GM21529 (cell line): ENCODE measurements around the gene GLS.
A peak's percentile ranks its signal among the peaks of the same experiment; 100 is the strongest.
"Not testable (repeated sequence)": the region's sequence is repeated elsewhere in the genome, so short reads cannot be mapped to it uniquely, and the experiment has no call there.

ENCODE experiments used
- ATAC-seq: cut with Tn5 transposase; IDR thresholded peaks from one replicate; pipeline ENCODE4 v1.9.1; 2021; ENCODE audit not compliant: unreplicated experiment

Gene GLS

GRCh38 chr2:190880378-190881083, at the start of gene GLS:
Gene GLS (plus strand): TSS chr2:190880821. CDS start chr2:190881085, 264 bp downstream.
- peak; percentile 70 for ATAC-seq

GRCh38 chr2:190831941-190832340, 48.7 kb upstream of the GLS start:
- ATAC-seq: no peak

DNA sequence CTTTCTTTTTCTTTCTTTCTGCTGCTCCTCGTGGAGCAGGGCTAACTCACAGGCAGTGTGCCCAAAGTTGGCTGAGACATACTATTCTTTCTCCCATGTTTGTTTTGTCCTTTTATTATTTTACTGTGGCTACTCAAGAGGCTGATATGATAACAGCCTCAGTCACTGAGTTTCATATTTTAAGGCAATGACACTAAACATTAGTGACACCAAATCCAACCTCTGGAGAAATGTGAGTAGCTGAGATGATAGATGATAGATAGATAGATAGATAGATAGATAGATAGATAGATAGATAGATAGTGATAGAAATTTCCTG, 45.8 kb upstream of the GLS start:
- ATAC-seq: no peak

GRCh38 chr2:190835303-190835930, 45.2 kb upstream of the GLS start:
- ATAC-seq: no peak

GRCh38 chr2:190836767-190837166, 43.9 kb upstream of the GLS start:
- no peak for ATAC-seq

GRCh38 chr2:190837420-190837819, 43.2 kb upstream of the GLS start:
- no peak for ATAC-seq

- no peak for ATAC-seq
Measured at GRCh38 chr2:190837952-190838361, 42.7 kb upstream of the GLS start.

DNA sequence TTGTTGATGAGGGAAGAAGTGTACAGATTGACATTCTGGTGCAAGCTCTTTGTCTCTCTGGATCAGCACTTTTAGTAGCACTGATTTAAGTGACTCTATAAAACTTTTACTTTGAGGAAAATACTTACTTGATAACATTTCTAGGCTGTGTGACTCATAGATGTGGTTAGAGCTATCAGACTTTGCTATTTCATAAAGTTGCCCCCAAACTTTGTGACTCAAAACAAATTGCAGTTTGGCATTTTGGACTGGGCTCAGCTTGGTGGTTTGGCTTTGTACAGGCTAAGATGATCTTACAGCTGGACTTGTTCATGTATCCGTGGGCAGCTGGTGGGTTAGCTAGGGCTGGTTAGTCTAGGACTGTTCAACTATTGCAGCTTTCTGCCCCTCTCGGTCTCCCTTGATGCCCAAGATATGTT, 42.1 kb upstream of the GLS start:
- no peak for ATAC-seq

GRCh38 chr2:190840569-190841172, 40.0 kb upstream of the GLS start:
- ATAC-seq: no peak

DNA sequence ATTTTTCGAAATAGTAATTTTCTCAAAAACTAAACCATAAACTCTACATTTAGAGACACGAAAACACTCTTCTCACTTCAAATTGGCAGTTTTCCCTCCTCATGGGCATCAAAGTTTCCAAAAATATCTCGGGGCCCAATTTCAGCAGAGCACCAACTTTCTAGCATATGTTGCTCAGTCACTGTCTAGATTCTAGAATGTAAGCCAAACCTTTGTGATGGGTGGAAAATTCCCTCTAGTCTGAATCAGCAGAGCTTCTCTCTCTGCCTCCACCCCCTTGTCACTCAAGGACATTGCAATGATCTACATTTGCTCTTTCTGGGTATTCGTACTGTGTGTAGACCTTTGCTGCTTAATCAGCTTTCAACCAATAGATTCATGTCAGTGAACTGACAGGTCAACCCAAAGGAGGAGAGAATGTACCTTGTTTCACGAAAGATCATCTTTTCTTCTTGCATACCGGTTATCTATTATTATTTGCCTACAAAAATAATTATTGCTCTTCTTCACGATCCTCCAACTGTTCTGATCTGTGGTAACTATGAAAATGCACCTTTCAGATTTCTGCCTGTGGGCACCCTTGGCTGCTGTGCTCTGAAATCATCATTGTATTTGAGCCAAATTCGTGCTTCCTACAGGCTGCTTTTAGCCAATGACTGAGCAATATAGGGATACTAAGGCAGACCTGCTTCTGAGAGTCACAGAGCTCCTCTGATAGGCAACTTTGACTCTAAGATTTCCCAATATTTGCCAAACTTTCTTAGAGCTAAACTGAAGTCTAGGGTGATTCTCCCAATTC, 38.7 kb upstream of the GLS start:
- no peak for ATAC-seq

GRCh38 chr2:190842606-190843104, 38.0 kb upstream of the GLS start:
- ATAC-seq: no peak

GRCh38 chr2:190843890-190844699, 36.5 kb upstream of the GLS start:
- ATAC-seq: peak; percentile 88

- no peak for ATAC-seq
Measured at GRCh38 chr2:190844700-190845401, 35.8 kb upstream of the GLS start.

- no peak for ATAC-seq
Measured at GRCh38 chr2:190846746-190847145, 33.9 kb upstream of the GLS start.

- no peak for ATAC-seq
Measured at GRCh38 chr2:190847504-190848081, 33.0 kb upstream of the GLS start.

DNA sequence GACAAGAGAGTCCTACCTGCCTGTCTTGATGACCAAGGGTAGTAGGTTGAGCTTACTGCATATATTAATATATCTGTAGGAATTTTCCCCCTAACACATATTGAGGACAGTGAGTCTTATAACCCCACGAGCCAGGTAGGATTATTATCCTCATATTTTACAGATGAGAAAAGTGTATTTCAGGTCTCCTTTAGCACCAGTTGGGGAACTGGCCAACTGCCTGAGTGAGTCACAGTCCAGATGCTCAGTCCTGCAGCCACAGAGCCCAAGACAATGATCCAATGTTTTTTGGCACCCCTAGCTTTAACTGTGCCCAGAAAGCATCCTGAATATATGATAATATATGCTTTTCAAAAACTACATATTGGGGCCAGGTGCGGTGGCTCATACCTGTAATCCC, 30.8 kb upstream of the GLS start:
- no peak for ATAC-seq

- not testable (repeated sequence) for ATAC-seq
Measured at GRCh38 chr2:190853022-190853421, 27.6 kb upstream of the GLS start.

- ATAC-seq: peak; percentile 70
Measured at GRCh38 chr2:190853531-190854383, 26.9 kb upstream of the GLS start.

DNA sequence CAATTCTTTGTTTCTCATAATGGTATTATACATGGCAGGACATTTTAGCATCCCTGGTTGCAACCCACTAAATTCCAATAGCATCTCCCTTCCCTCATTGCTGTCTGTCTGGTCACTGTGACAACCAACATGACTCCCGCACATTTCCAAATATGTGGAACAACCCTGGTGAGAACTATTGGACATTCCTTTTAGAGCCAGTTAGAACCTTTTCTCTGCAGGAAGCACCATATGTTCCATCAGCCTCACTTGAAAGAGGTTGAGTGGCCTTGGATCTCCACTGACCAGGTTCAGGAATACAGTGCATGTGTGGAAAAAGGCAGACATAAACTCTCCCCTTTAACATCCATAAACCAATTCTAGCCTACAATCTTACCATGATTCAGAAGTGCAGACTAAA, 25.9 kb upstream of the GLS start:
- no peak for ATAC-seq
